Measurements from ENCODE around the gene ZSWIM1. TPM values are rescaled to one million over a fixed set of nuclear protein-coding genes. Genes with fewer than 3 reads are reported as not detected.

ZSWIM1 gene
- total RNA-seq, 1 experiment from 2014 or later: 13.4 TPM

DNA sequence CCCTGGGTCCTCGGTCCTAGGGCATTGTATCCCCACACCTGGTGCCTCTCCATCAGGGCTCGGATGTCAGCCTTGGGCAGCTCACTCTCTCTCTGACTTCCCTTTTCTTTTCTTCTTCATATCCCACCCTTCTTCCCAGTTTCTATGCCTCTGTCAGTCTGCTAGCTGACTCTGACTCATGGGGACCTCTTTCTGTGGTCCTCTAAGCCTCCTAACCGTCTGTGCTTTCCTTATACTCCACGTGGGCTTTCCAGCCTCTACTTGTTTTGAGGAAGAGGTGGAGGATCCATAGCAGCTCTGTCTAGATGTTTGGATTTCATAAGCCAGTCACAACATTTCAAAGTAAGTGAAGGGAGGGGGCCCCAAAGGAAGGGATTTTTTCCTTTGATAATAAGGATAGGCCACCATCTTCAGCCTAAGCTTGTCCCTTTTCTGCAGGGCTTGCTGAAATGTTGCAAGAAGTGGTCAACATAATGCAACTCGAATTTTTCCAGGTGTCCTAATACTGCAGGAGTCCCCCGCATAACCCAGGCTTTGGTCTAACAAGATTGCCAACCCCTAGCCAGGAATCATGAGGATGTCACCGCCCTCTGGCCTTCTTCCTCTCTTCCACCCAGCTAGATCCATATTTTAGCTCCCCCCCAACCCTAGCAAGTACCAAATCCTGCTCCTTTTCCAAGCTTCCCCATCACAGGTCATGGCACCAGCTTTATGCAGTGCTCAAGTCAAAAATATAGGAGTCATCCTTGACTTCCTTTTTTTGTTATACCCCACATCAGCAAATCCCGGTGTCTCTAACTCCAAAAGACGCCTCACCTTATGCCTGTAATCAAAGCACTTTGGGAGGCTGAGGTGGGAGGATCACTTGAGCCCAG lies 39.7 kb downstream of the ZSWIM1 start:
- DNase-seq (ENCODE audit: low read depth, low spot score) (no peak), ATAC-seq (no peak)
- ChIA-PET CTCF (no interaction called here), POLR2A (interaction anchor here (0.5 kb wide), 1 partner anchor 14 kb away, joined by 14 read pairs; no protein-coding TSS in a partner anchor)
- BruUV-seq (replicated peaks): no TSS peak
- in situ Hi-C loops (cut with HindIII; ENCODE audit: low pct_unique_long_range_greater_than_20kb, low sequenced_read_pairs) (no loop called here), intact Hi-C loops (cut with micrococcal nuclease; ENCODE audit: unreplicated experiment) (no loop called here)
- no peaks in the 10 kb centered on the region for H3K9me3 ChIP-seq (ENCODE audit: control insufficient read depth, insufficient read depth, low read depth, low read length)
- H3K27ac ChIP-seq (ENCODE audit: low read length): no peak overlapping the region
- H3K4me1 ChIP-seq (ENCODE audit: control insufficient read depth, insufficient read depth, low read length): no peaks in the 10 kb centered on the region
- H3K36me3 ChIP-seq (ENCODE audit: control insufficient read depth, insufficient read depth, low read length): no peaks in the 10 kb centered on the region
- TF ChIP-seq, protein P1, sequence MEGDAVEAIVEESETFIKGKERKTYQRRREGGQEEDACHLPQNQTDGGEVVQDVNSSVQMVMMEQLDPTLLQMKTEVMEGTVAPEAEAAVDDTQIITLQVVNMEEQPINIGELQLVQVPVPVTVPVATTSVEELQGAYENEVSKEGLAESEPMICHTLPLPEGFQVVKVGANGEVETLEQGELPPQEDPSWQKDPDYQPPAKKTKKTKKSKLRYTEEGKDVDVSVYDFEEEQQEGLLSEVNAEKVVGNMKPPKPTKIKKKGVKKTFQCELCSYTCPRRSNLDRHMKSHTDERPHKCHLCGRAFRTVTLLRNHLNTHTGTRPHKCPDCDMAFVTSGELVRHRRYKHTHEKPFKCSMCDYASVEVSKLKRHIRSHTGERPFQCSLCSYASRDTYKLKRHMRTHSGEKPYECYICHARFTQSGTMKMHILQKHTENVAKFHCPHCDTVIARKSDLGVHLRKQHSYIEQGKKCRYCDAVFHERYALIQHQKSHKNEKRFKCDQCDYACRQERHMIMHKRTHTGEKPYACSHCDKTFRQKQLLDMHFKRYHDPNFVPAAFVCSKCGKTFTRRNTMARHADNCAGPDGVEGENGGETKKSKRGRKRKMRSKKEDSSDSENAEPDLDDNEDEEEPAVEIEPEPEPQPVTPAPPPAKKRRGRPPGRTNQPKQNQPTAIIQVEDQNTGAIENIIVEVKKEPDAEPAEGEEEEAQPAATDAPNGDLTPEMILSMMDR (IDR thresholded peaks at IDR 0.05): no peak
- TF ChIP-seq, protein P2, sequence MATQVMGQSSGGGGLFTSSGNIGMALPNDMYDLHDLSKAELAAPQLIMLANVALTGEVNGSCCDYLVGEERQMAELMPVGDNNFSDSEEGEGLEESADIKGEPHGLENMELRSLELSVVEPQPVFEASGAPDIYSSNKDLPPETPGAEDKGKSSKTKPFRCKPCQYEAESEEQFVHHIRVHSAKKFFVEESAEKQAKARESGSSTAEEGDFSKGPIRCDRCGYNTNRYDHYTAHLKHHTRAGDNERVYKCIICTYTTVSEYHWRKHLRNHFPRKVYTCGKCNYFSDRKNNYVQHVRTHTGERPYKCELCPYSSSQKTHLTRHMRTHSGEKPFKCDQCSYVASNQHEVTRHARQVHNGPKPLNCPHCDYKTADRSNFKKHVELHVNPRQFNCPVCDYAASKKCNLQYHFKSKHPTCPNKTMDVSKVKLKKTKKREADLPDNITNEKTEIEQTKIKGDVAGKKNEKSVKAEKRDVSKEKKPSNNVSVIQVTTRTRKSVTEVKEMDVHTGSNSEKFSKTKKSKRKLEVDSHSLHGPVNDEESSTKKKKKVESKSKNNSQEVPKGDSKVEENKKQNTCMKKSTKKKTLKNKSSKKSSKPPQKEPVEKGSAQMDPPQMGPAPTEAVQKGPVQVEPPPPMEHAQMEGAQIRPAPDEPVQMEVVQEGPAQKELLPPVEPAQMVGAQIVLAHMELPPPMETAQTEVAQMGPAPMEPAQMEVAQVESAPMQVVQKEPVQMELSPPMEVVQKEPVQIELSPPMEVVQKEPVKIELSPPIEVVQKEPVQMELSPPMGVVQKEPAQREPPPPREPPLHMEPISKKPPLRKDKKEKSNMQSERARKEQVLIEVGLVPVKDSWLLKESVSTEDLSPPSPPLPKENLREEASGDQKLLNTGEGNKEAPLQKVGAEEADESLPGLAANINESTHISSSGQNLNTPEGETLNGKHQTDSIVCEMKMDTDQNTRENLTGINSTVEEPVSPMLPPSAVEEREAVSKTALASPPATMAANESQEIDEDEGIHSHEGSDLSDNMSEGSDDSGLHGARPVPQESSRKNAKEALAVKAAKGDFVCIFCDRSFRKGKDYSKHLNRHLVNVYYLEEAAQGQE (IDR thresholded peaks at IDR 0.05; ENCODE audit: insufficient read depth in 1 of 2, low read depth in 2 of 2, low read length in 1 of 2): no peak
- TF ChIP-seq TCF7L2 (IDR thresholded peaks at IDR 0.05; ENCODE audit: low read depth, low read length) (no peak), POLR2AphosphoS5 (IDR thresholded peaks at IDR 0.05; ENCODE audit: low read depth, low read length) (no peak)
- H3K4me3 ChIP-seq (ENCODE audit: low read depth in 2 of 2, low read length in 2 of 2): no peak overlapping the region
- H3K27me3 ChIP-seq (ENCODE audit: control insufficient read depth, insufficient read depth, low read length): no peaks in the 10 kb centered on the region

DNA sequence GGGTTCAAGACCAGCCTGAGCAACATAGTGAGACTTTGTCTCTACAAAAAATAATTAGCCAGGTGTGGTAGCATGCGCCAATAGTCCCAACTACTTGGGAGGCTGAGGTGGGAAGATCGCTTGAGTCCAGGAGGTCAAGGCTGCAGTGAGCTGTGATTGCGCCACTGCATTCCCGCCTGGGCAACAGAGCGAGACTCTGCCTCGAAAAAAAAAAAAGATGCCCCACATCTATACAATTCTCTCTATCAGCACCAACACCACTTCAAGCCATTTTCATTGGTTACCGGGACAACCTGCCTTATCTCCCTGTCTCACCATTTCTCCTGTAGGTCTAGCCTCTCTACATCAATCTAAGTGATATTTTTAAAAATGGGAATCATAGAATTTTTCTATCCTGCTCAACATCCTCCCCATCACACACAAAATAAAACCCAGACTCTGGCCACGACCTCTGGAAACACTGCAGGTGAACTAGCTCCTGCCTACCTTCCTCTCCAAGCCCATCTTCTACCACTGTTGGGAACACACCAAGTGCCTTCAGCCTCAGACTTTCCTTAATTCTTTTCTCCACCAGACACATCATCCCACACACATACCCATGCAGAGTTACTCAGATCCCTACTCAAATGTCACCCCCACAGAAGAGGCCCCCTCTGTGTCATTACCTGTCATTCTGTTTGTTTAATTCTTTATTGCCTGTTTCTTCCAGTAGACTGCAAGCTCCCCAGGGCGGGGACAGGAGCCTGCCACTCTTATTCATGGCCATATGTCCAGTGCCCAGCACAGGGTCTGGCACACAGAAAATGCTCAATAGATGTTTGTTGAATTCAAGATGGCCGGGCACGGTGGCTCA lies 40.5 kb downstream of the ZSWIM1 start:
- no peaks in the 10 kb centered on the region for H3K4me1 ChIP-seq (ENCODE audit: control insufficient read depth, insufficient read depth, low read length)
- no peak for TF ChIP-seq POLR2AphosphoS5 (IDR thresholded peaks at IDR 0.05; ENCODE audit: low read depth, low read length)
- TF ChIP-seq, protein P2 (IDR thresholded peaks at IDR 0.05; ENCODE audit: insufficient read depth in 1 of 2, low read depth in 2 of 2, low read length in 1 of 2): no peak
- TF ChIP-seq, protein P1 (IDR thresholded peaks at IDR 0.05): no peak
- no peak for TF ChIP-seq TCF7L2 (IDR thresholded peaks at IDR 0.05; ENCODE audit: low read depth, low read length)
- TF ChIP-seq SIN3A (IDR thresholded peaks at IDR 0.05; ENCODE audit: borderline replicate concordance, insufficient read depth, low read depth, low read length): no peak
- intact Hi-C loops (cut with micrococcal nuclease; ENCODE audit: unreplicated experiment) (no loop called here), in situ Hi-C loops (cut with HindIII; ENCODE audit: low pct_unique_long_range_greater_than_20kb, low sequenced_read_pairs) (no loop called here)
- no peaks in the 10 kb centered on the region for H3K36me3 ChIP-seq (ENCODE audit: control insufficient read depth, insufficient read depth, low read length)
- no peak overlapping the region for H3K27ac ChIP-seq (ENCODE audit: low read length)
- DNase-seq (ENCODE audit: low read depth, low spot score) (no peak), ATAC-seq (no peak)
- no peaks in the 10 kb centered on the region for H3K27me3 ChIP-seq (ENCODE audit: control insufficient read depth, insufficient read depth, low read length)
- ChIA-PET POLR2A (interaction anchor here (0.5 kb wide), 1 partner anchor 14 kb away, joined by 14 read pairs; no protein-coding TSS in a partner anchor), CTCF (no interaction called here)
- no peaks in the 10 kb centered on the region for H3K9me3 ChIP-seq (ENCODE audit: control insufficient read depth, insufficient read depth, low read depth, low read length)
- no TSS peak for BruUV-seq (replicated peaks)
- H3K4me3 ChIP-seq (ENCODE audit: low read depth in 2 of 2, low read length in 2 of 2): no peak overlapping the region

All from Panc1 (cell line).